Measurements from ENCODE around the gene CORIN. TPM values are rescaled to one million over a fixed set of nuclear protein-coding genes. Genes with fewer than 3 reads are reported as not detected.

Gene CORIN
- polyA plus RNA-seq, 3 donors = 0.01 TPM; not detected in 2

- Histone ChIP-seq H3K79me2 (ENCODE audit: insufficient read depth, low read length) (no peaks in the 10 kb centered on the region), H3K9me3 (replicated peaks in 1 of 2; ENCODE audit: control insufficient read depth in 1 of 2, insufficient read depth in 1 of 2, low read length in 2 of 2) (peaks cover 0 to 11% of the 10 kb centered on the region in 2 donors), H4K20me1 (ENCODE audit: insufficient read depth, low read length) (peaks cover 4% of the 10 kb centered on the region), H3K9ac (ENCODE audit: insufficient read depth, low read length, poor library complexity, severe bottlenecking) (no peak overlapping the region), H2AFZ (ENCODE audit: insufficient read depth, low read depth, low read length, poor library complexity, severe bottlenecking) (no peak overlapping the region), H3K4me3 (replicated peaks in 1 of 3; ENCODE audit: low read depth in 2 of 3, low read length in 3 of 3) (no peak overlapping the region), H3K4me2 (replicated peaks; ENCODE audit: extremely low read depth, low read length, poor library complexity, severe bottlenecking) (no peak overlapping the region), H3K27me3 (ENCODE audit: control insufficient read depth in 2 of 2, insufficient read depth in 2 of 2, low read length in 2 of 2) (no peaks in the 10 kb centered on the region), H3K4me1 (ENCODE audit: control insufficient read depth in 1 of 2, insufficient read depth in 2 of 2, low read length in 2 of 2) (no peaks in the 10 kb centered on the region), H3K27ac (ENCODE audit: low read depth in 1 of 2, low read length in 2 of 2) (no peak overlapping the region), H3K36me3 (replicated peaks in 1 of 2; ENCODE audit: control insufficient read depth in 1 of 2, insufficient read depth in 2 of 2, low read length in 2 of 2) (peaks cover 79 to 97% of the 10 kb centered on the region in 2 donors)
- intact Hi-C loops (cut with micrococcal nuclease) = no loop called here
- Mint-ChIP-seq H3K9me3 (peaks cover 0 to 10% (median 3%) of the 10 kb centered on the region in 7 donors), H3K36me3 (peaks cover 73 to 84% of the 10 kb centered on the region in 2 donors), H3K27ac (no peak overlapping the region), H3K4me1 (no peaks in the 10 kb centered on the region), H3K27me3 (ENCODE audit: low read depth in 3 of 3) (peaks cover 0 to 2% (median 0%) of the 10 kb centered on the region in 3 donors), H3K4me3 (no peak overlapping the region)
- TF ChIP-seq, protein P1, sequence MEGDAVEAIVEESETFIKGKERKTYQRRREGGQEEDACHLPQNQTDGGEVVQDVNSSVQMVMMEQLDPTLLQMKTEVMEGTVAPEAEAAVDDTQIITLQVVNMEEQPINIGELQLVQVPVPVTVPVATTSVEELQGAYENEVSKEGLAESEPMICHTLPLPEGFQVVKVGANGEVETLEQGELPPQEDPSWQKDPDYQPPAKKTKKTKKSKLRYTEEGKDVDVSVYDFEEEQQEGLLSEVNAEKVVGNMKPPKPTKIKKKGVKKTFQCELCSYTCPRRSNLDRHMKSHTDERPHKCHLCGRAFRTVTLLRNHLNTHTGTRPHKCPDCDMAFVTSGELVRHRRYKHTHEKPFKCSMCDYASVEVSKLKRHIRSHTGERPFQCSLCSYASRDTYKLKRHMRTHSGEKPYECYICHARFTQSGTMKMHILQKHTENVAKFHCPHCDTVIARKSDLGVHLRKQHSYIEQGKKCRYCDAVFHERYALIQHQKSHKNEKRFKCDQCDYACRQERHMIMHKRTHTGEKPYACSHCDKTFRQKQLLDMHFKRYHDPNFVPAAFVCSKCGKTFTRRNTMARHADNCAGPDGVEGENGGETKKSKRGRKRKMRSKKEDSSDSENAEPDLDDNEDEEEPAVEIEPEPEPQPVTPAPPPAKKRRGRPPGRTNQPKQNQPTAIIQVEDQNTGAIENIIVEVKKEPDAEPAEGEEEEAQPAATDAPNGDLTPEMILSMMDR (IDR thresholded peaks at IDR 0.05) = no peak
- DNase-seq = no peak
Observed at GRCh38 chr4:47876310-47876709, 38.4 kb upstream of the CORIN start.

DNA sequence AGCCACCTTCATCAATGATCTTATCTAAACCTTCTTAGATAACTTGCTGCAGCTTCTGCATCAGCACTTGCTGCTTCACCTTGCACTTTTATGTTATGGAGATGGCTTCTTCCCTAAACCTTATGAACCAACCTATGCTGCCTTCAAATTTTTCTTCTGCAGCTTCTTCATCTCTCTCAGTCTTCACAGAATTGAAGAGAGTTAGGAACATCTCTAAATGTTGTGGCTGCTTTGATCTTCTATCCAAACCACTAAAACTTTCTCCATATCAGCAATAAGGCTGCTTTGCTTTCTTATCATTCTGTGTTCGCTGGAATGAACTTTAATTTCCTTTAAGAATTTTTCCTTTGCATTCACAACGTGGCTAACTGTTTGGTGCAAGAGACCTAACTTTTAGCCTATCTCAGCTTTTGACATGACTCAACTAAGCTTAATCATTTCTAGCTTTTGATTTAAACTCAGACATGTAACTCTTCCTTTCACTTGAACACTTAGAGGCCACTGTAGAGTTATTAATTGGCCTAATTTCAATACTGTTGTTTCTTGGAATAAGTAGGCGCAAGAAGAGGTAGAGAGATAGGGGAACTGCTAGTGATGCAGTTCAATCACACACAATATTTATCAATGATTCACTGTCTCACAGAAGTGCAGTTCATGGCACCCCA, 36.1 kb upstream of the CORIN start:
- H3K4me3 ChIP-seq (replicated peaks in 1 of 3; ENCODE audit: low read depth in 2 of 3, low read length in 3 of 3) = no peak overlapping the region
- no peaks in the 10 kb centered on the region for H3K27me3 ChIP-seq (ENCODE audit: control insufficient read depth in 2 of 2, insufficient read depth in 2 of 2, low read length in 2 of 2)
- TF ChIP-seq, protein P1 (IDR thresholded peaks at IDR 0.05) = no peak
- peaks cover 69 to 89% of the 10 kb centered on the region in 2 donors for H3K36me3 Mint-ChIP-seq
- WGBS (ENCODE audit: insufficient coverage) = 100% methylated on average over 2 of the region's 3 CpGs
- no peak overlapping the region for H3K4me3 Mint-ChIP-seq
- peaks cover 0 to 2% (median 0%) of the 10 kb centered on the region in 3 donors for H3K27me3 Mint-ChIP-seq (ENCODE audit: low read depth in 3 of 3)
- no peak overlapping the region for H3K9ac ChIP-seq (ENCODE audit: insufficient read depth, low read length, poor library complexity, severe bottlenecking)
- H3K4me2 ChIP-seq (replicated peaks; ENCODE audit: extremely low read depth, low read length, poor library complexity, severe bottlenecking) = no peak overlapping the region
- peaks cover 7% of the 10 kb centered on the region for H4K20me1 ChIP-seq (ENCODE audit: insufficient read depth, low read length)
- peaks cover 5 to 11% of the 10 kb centered on the region in 2 donors for H3K9me3 ChIP-seq (replicated peaks in 1 of 2; ENCODE audit: control insufficient read depth in 1 of 2, insufficient read depth in 1 of 2, low read length in 2 of 2)
- intact Hi-C loops (cut with micrococcal nuclease) = no loop called here
- no peak for DNase-seq
- H3K9me3 Mint-ChIP-seq = peaks cover 0 to 20% (median 3%) of the 10 kb centered on the region in 7 donors
- H3K4me1 ChIP-seq (ENCODE audit: control insufficient read depth in 1 of 2, insufficient read depth in 2 of 2, low read length in 2 of 2) = no peaks in the 10 kb centered on the region
- no peaks in the 10 kb centered on the region for H3K4me1 Mint-ChIP-seq
- no peaks in the 10 kb centered on the region for H3K79me2 ChIP-seq (ENCODE audit: insufficient read depth, low read length)
- H2AFZ ChIP-seq (ENCODE audit: insufficient read depth, low read depth, low read length, poor library complexity, severe bottlenecking) = no peak overlapping the region
- no peak overlapping the region for H3K27ac Mint-ChIP-seq
- H3K27ac ChIP-seq (ENCODE audit: low read depth in 1 of 2, low read length in 2 of 2) = no peak overlapping the region
- peaks cover 64 to 93% of the 10 kb centered on the region in 2 donors for H3K36me3 ChIP-seq (replicated peaks in 1 of 2; ENCODE audit: control insufficient read depth in 1 of 2, insufficient read depth in 2 of 2, low read length in 2 of 2)
